Activated T-cell treated with anti-CD3 and anti-CD28 coated beads, Interleukin-2, amount 50 U/mL, for 24 hours (primary cell): ENCODE results near the gene BCL2.

ENCODE experiments used
- DNase-seq: peaks from one replicate; pipeline ENCODE4 v3.0.0-alpha.2; 2020
- H3K27ac Mint-ChIP-seq: 2 replicates; pipeline ENCODE4 v1.8.0; 2020; ENCODE audit warnings: mild to moderate bottlenecking, mixed read lengths
- H3K27me3 Mint-ChIP-seq: 2 replicates; pipeline ENCODE4 v1.8.0; 2020; ENCODE audit warnings: mixed read lengths
- H3K36me3 Mint-ChIP-seq: 2 replicates; pipeline ENCODE4 v1.8.0; 2020; ENCODE audit warnings: low read depth, mixed read lengths
- H3K4me1 Mint-ChIP-seq: 2 replicates; pipeline ENCODE4 v1.8.0; 2020; ENCODE audit warnings: low read depth, mixed read lengths
- H3K4me3 Mint-ChIP-seq: 2 replicates; pipeline ENCODE4 v1.8.0; 2020; ENCODE audit warnings: mild to moderate bottlenecking, moderate library complexity, mixed read lengths
- H3K9me3 Mint-ChIP-seq: 2 replicates; pipeline ENCODE4 v1.8.0; 2020; ENCODE audit warnings: mixed read lengths

The BCL2 gene

GRCh38 chr18:63271148-63271547 lies 48.4 kb downstream of the BCL2 start:
- Mint-ChIP-seq H3K4me1 (peaks cover 87% of the 10 kb centered on the region), H3K4me3 (no peak overlapping the region), H3K27ac (peak overlapping the region; percentile 57), H3K36me3 (peaks cover 77% of the 10 kb centered on the region), H3K27me3 (no peaks in the 10 kb centered on the region), H3K9me3 (no peaks in the 10 kb centered on the region)
- no peak for DNase-seq

GRCh38 chr18:63267975-63268721 lies 51.4 kb downstream of the BCL2 start:
- Mint-ChIP-seq H3K27me3 (no peaks in the 10 kb centered on the region), H3K36me3 (peaks cover 73% of the 10 kb centered on the region), H3K27ac (peak overlapping the region; percentile 86), H3K9me3 (no peaks in the 10 kb centered on the region), H3K4me3 (peak overlapping the region; percentile 6), H3K4me1 (peaks cover 85% of the 10 kb centered on the region)
- DNase-seq, result no peak

- no peaks in the 10 kb centered on the region for H3K27me3 Mint-ChIP-seq
- peak overlapping the region; percentile 77 for H3K27ac Mint-ChIP-seq
- no peaks in the 10 kb centered on the region for H3K9me3 Mint-ChIP-seq
- no peak for DNase-seq
- no peak overlapping the region for H3K4me3 Mint-ChIP-seq
- peaks cover 73% of the 10 kb centered on the region for H3K36me3 Mint-ChIP-seq
- peaks cover 84% of the 10 kb centered on the region for H3K4me1 Mint-ChIP-seq
Observed at GRCh38 chr18:63266888-63267790, 52.4 kb downstream of the BCL2 start.

- no peak overlapping the region for H3K27ac Mint-ChIP-seq
Observed at GRCh38 chr18:63265326-63265725, 54.2 kb downstream of the BCL2 start.

DNA sequence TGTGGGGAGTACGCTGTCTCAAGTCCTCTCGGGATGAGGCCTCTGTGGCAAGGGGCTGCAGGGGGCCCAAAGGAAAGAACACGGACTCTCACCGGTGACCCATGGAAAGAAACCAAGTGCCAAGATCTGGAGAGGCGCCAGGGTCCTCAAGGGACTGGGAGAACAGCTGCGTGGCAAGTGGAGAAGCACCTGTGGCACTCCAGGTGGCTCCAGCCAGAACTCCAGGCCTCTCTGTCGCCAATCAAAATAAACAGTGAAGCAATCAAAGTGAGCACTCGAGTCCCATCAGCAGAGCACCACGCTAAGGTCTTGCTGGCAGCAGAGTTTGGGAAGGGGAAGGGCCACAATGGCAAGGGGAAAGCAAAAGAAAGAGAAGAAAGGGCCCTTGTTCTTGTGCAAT lies 54.7 kb downstream of the BCL2 start:
- no peak for DNase-seq
- no peak overlapping the region for H3K27ac Mint-ChIP-seq
- H3K9me3 Mint-ChIP-seq, result no peaks in the 10 kb centered on the region
- H3K27me3 Mint-ChIP-seq, result no peaks in the 10 kb centered on the region
- H3K36me3 Mint-ChIP-seq, result peaks cover 74% of the 10 kb centered on the region
- H3K4me3 Mint-ChIP-seq, result no peak overlapping the region
- peaks cover 81% of the 10 kb centered on the region for H3K4me1 Mint-ChIP-seq

More at GRCh38 chr18:63265326-63265725, 54.2 kb downstream of the BCL2 start:
- Mint-ChIP-seq H3K4me1 (peaks cover 81% of the 10 kb centered on the region), H3K9me3 (no peaks in the 10 kb centered on the region), H3K27me3 (no peaks in the 10 kb centered on the region), H3K36me3 (peaks cover 72% of the 10 kb centered on the region), H3K4me3 (no peak overlapping the region)
- no peak for DNase-seq

DNA sequence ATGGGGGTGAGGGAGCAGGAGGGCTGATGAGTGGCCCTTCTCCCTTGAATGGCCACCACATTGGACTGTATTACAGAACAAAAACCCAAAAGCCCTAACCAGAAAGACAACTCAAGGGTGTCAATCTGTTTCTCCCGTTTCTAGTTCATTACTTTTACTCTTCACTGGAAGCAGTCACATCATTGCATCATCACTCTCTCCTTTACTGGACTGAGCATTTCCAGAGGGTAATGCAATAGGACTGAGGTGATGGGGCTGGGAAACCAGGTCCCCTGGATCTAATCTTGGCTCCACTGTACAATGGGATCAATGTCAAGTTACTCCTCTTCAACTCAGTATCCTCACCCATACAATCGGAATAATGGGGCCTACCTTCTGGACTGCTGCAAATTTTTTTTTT lies 56.1 kb downstream of the BCL2 start:
- Mint-ChIP-seq H3K27ac (no peak overlapping the region), H3K4me1 (peaks cover 81% of the 10 kb centered on the region), H3K9me3 (no peaks in the 10 kb centered on the region), H3K4me3 (no peak overlapping the region), H3K27me3 (no peaks in the 10 kb centered on the region), H3K36me3 (peaks cover 76% of the 10 kb centered on the region)
- no peak for DNase-seq

DNA sequence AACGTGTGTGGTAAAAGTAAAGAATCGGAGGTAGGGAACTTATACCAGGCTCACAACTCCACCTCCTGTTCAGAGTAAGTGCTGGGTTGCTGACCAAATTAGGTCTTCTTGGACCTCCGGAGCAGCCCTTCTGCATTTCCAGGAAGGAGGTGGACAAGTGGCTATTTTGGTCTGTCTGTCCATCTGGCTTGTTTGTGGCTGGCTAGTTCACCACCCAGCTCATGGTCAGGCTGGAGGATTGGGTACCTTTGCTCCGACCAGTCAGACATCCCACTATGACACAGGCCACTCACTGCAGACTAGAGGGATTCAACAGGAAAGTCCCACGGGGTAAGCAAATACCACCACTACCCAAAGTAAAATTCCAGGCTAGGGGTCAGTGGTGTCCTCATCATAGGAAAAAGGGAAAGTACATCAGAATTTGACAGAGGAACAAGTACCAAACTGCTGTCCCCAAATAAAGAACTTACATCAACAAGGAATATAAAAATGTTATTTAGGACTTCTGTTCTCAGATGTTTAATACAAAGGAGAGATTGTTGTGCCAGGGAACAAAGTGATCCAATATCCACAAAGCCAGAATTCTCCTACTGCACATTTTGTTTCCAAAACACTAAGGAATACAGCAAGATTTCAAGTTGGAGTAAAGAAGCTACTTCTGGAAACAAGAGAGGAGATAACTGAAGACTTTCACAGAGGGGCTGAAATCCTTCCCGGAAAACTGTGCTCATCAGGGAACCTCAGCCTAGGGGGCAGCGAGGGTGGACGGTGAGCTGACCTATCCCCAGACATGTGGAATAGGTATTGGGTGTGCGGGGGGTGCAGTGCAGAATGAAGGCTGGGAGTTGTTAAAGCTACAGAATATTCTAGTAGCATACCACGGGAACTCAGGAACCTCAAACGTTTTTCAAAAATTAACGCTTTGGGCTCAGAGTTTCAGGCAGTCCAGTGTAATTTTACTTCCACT lies 56.9 kb downstream of the BCL2 start:
- no peaks in the 10 kb centered on the region for H3K9me3 Mint-ChIP-seq
- no peak overlapping the region for H3K4me3 Mint-ChIP-seq
- H3K36me3 Mint-ChIP-seq, result peaks cover 76% of the 10 kb centered on the region
- no peak for DNase-seq
- H3K27ac Mint-ChIP-seq, result peak overlapping the region; percentile 50
- peaks cover 79% of the 10 kb centered on the region for H3K4me1 Mint-ChIP-seq
- no peaks in the 10 kb centered on the region for H3K27me3 Mint-ChIP-seq

DNA sequence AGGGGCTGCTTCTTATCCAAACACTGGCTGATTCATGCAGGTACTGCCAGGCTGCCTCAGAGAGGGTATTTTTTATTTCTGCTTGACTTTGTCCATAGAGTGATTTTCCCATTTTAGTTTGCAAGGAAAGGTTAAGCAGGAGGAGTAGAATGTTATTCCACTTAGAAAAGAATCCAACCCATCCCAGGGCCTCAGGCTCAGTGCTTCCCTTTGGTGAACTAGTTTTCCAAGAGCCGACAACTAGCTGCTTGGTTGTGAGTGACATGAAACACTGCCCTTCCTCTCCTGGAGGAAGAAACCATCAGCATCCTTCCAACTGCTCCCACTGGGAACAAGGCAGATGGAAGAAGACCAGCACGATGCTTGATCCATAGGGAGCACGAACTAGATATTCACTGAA lies 58.5 kb downstream of the BCL2 start:
- Mint-ChIP-seq H3K27me3 (no peaks in the 10 kb centered on the region), H3K4me3 (no peak overlapping the region), H3K36me3 (peaks cover 83% of the 10 kb centered on the region), H3K4me1 (peaks cover 79% of the 10 kb centered on the region), H3K27ac (peak overlapping the region; percentile 51), H3K9me3 (no peaks in the 10 kb centered on the region)
- DNase-seq, result no peak

DNA sequence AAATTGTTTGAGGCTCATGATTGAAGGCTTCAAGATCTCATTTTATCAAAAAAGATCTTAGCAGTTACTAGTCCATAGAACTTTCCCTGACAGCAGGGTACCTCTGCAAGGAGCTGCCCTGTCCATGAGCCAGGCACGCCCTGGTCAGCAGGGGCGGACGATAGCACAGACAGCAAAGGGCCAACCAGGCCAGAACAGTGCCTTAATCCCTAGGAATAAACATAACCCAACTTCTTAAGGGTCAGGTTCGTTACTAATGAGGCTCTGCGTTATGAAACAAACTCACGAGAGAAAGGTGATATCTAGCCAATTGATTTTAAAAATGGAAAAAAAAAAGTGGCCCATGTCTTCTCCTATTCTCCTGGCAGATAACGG lies 59.2 kb downstream of the BCL2 start:
- Mint-ChIP-seq H3K4me3 (no peak overlapping the region), H3K9me3 (no peaks in the 10 kb centered on the region), H3K27ac (peak overlapping the region; percentile 51), H3K4me1 (peaks cover 79% of the 10 kb centered on the region), H3K27me3 (no peaks in the 10 kb centered on the region), H3K36me3 (peaks cover 85% of the 10 kb centered on the region)
- DNase-seq, result no peak

GRCh38 chr18:63259567-63260379 lies 59.8 kb downstream of the BCL2 start:
- H3K36me3 Mint-ChIP-seq, result peaks cover 86% of the 10 kb centered on the region
- peaks cover 79% of the 10 kb centered on the region for H3K4me1 Mint-ChIP-seq
- no peak overlapping the region for H3K4me3 Mint-ChIP-seq
- no peaks in the 10 kb centered on the region for H3K27me3 Mint-ChIP-seq
- DNase-seq, result no peak
- H3K27ac Mint-ChIP-seq, result peak overlapping the region; percentile 83
- H3K9me3 Mint-ChIP-seq, result peaks cover 2% of the 10 kb centered on the region

DNA sequence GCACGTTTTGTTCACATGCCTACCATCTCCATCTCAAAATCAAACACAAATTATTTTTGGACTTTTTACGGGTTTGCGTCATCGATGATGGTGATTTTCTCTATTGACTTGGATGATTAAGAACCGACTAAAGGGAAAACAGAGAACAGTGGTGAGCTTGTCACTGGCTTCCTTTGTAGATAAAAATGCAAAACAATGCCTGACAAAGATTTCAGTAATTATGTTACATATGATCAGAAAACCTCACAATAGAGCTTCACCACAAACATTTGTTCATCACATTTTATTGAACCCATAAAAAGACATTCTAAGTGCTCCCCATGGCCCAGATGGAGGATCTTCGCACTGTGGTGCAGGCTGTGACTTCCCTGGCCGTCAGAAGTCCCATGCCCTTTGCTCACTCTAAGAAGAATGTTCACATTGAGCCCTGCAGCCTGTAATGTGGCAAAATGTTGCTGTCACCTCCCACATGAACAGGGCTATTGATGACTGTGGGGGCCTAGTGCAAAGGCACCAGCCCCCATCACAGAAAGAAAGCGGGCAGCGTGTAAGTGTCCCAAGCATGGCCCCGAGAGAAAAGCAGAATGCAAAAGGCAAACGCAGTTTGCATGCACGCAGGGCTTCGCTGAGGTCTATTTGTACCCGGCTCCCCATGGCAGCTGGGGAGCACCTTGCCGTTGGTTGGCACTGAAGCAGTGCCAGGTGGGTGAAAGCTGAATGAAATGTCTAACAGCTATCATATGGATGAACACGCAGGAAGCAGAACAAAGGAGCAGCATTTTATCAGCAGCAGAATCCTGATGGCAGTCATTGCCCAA lies 60.6 kb downstream of the BCL2 start:
- no peak overlapping the region for H3K4me3 Mint-ChIP-seq
- H3K36me3 Mint-ChIP-seq, result peaks cover 88% of the 10 kb centered on the region
- peak overlapping the region; percentile 83 for H3K27ac Mint-ChIP-seq
- no peaks in the 10 kb centered on the region for H3K27me3 Mint-ChIP-seq
- no peak for DNase-seq
- H3K4me1 Mint-ChIP-seq, result peaks cover 82% of the 10 kb centered on the region
- H3K9me3 Mint-ChIP-seq, result peaks cover 4% of the 10 kb centered on the region

- Mint-ChIP-seq H3K4me3 (peak overlapping the region; percentile 23), H3K4me1 (peaks cover 86% of the 10 kb centered on the region), H3K9me3 (peaks cover 6% of the 10 kb centered on the region), H3K36me3 (peaks cover 85% of the 10 kb centered on the region), H3K27ac (peak overlapping the region; percentile 84), H3K27me3 (no peaks in the 10 kb centered on the region)
- no peak for DNase-seq
Observed at GRCh38 chr18:63257453-63257852, 62.1 kb downstream of the BCL2 start.

DNA sequence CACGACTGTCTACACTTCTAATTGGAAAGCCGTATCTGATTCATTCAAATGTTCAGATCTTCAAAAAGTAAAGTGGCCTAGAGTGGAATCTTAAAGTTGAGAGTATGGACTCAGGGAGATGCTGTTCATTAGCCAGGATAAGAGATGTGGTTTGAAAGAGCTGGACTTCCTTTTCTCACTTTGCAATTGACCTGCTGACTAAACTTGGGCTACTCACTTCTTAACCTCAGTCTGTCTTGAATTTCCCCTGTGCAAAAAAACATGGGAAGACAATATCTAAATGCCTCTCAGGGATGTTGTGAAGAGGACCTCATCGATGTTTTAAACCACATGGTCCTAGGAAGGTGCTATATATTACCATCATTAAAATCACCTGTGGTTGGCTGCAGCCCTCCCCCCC lies 64.1 kb downstream of the BCL2 start:
- Mint-ChIP-seq H3K9me3 (peaks cover 9% of the 10 kb centered on the region), H3K27me3 (no peaks in the 10 kb centered on the region), H3K4me1 (peaks cover 83% of the 10 kb centered on the region), H3K4me3 (no peak overlapping the region), H3K36me3 (peaks cover 83% of the 10 kb centered on the region), H3K27ac (peak overlapping the region; percentile 42)
- no peak for DNase-seq
